A549 (cell line): ENCODE measurements around the gene NECTIN4. TPM values are rescaled to one million over a fixed set of nuclear protein-coding genes. Genes with fewer than 3 reads are reported as not detected.

ENCODE experiments used
- ATAC-seq, 2 experiments: fragments of 200-7000 bp in 1 of 2; fragments of >200 bp in 1 of 2; cut with Nextera tagmentation in 1 of 2; cut with Tn5 transposase in 1 of 2; 3 replicates each; pipeline versions ENCODE4 v1.8.0 to v1.9.1; 2018 to 2020; ENCODE audit warnings: mild to moderate bottlenecking in 1 of 2, moderate library complexity in 1 of 2
- CTCF ChIA-PET: fragments of 300-600 bp; sonication (Branson Sonifier 250); formaldehyde crosslinking; extraction: SDS; loops from one replicate; lab custom pipeline; 2021; ENCODE audit warnings: antibody characterized with exemption, inconsistent platforms; lab: Yijun Ruan, JAX
- POLR2A ChIA-PET: fragments of 350-600 bp; formaldehyde crosslinking; extraction: SDS; loops from one replicate; lab custom pipeline; 2021; ENCODE audit warnings: antibody characterized with exemption, inconsistent platforms; lab: Yijun Ruan, JAX
- DNase-seq, 2 experiments: peaks; one replicate each; pipeline versions ENCODE4 v3.0.0 to v3.0.0-alpha.2; 2011 to 2016; ENCODE audit warnings: low read depth in 1 of 2, low spot score in 1 of 2
- FAIRE-seq: peaks from 2 replicates; lab custom pipeline; 2011; peaks lifted over from hg19 to GRCh38; lab: Jason Lieb, UNC
- H3K27ac ChIP-seq, 2 experiments: fragments of >200 bp; sonication (Bioruptor Twin); formaldehyde crosslinking; 3 replicates each; pipeline ENCODE4 v1.5.1; 2016 to 2017
- H3K4me1 ChIP-seq: fragments of >200 bp; sonication (Bioruptor Twin); formaldehyde crosslinking; 3 replicates; pipeline ENCODE4 v1.6.1; 2016
- H3K4me2 ChIP-seq: fragments of >200 bp; sonication (Bioruptor Twin); formaldehyde crosslinking; 3 replicates; pipeline ENCODE4 v1.6.1; 2016
- H3K4me3 ChIP-seq: fragments of >200 bp; sonication (Bioruptor Twin); formaldehyde crosslinking; 3 replicates; pipeline ENCODE4 v1.5.1; 2016
- H3K9me3 ChIP-seq: fragments of >200 bp; sonication (Bioruptor Twin); formaldehyde crosslinking; 3 replicates; pipeline ENCODE4 v1.6.1; 2016
- CBX2 ChIP-seq: fragments of 200-600 bp; sonication (generic); IDR thresholded peaks from 2 replicates; pipeline ENCODE4 v1.6.1; 2016; ENCODE audit warnings: low read depth, mild to moderate bottlenecking, borderline replicate concordance
- CHD2 ChIP-seq: fragments of 150-350 bp; IDR thresholded peaks from 2 replicates; pipeline ENCODE4 v1.6.1; 2014; ENCODE audit warnings: low read length; ENCODE audit not compliant: partially characterized antibody
- EP300 ChIP-seq, 2 experiments: fragments of >200 bp; sonication (Bioruptor Twin); formaldehyde crosslinking; IDR thresholded peaks; 2 replicates in 1 of 2; 3 replicates in 1 of 2; pipeline ENCODE4 v1.6.1; 2016 to 2017
- FOSL2 ChIP-seq, 2 experiments: fragments of 450-650 bp in 1 of 2; fragments of >200 bp in 1 of 2; sonication (Bioruptor Twin) in 1 of 2; formaldehyde crosslinking; IDR thresholded peaks; 2 replicates each; pipeline versions ENCODE4 v1.5.0 to v1.6.1; 2016 to 2020; ENCODE audit warnings: mild to moderate bottlenecking in 1 of 2, moderate library complexity in 1 of 2
- HOXA7 ChIP-seq: fragments of 250-450 bp; sonication (Bioruptor Pico); IDR thresholded peaks from 2 replicates; pipeline ENCODE4 v1.5.0; 2020; ENCODE audit warnings: mild to moderate bottlenecking, moderate library complexity
- HOXB5 ChIP-seq: fragments of 250-450 bp; sonication (Bioruptor Pico); IDR thresholded peaks from 2 replicates; pipeline ENCODE4 v1.5.0; 2020; ENCODE audit warnings: mild to moderate bottlenecking, moderate library complexity
- JUNB ChIP-seq: fragments of >200 bp; sonication (Bioruptor Twin); formaldehyde crosslinking; IDR thresholded peaks from 2 replicates; pipeline ENCODE4 v1.6.1; 2016
- KDM1A ChIP-seq: fragments of 200-600 bp; sonication (generic); IDR thresholded peaks from 2 replicates; pipeline ENCODE4 v1.6.1; 2016; ENCODE audit warnings: low read depth, mild to moderate bottlenecking
- NR3C1 ChIP-seq: fragments of >200 bp; sonication (Bioruptor Twin); formaldehyde crosslinking; IDR thresholded peaks from 3 replicates; pipeline ENCODE4 v1.6.1; 2017
- PHF8 ChIP-seq: fragments of 200-600 bp; sonication (generic); IDR thresholded peaks from 2 replicates; pipeline ENCODE4 v1.6.1; 2016; ENCODE audit warnings: low read depth, mild to moderate bottlenecking, antibody characterized with exemption, moderate library complexity, borderline replicate concordance
- POLR2AphosphoS2 ChIP-seq: conservative IDR thresholded peaks from 2 replicates; pipeline ENCODE4 v1.6.1; 2012; ENCODE audit warnings: low read length, improper control_type of control experiment, inconsistent platforms
- RARB ChIP-seq: fragments of 250-450 bp; sonication (Bioruptor Pico); IDR thresholded peaks from 2 replicates; pipeline ENCODE4 v1.8.0; 2021; ENCODE audit warnings: mild to moderate bottlenecking, moderate library complexity
- RFX5 ChIP-seq: fragments of 450-650 bp; IDR thresholded peaks from 2 replicates; pipeline ENCODE4 v1.7.1; 2014; ENCODE audit warnings: antibody characterized with exemption, mild to moderate bottlenecking, moderate library complexity
- SMC3 ChIP-seq: fragments of >200 bp; sonication (Bioruptor Twin); formaldehyde crosslinking; IDR thresholded peaks from 3 replicates; pipeline ENCODE4 v1.6.1; 2018; ENCODE audit warnings: inconsistent platforms
- SREBF2 ChIP-seq: fragments of 450-650 bp; IDR thresholded peaks from 2 replicates; pipeline ENCODE4 v1.6.1; 2014; ENCODE audit warnings: mild to moderate bottlenecking, moderate library complexity
- TP53 ChIP-seq: fragments of 250-450 bp; sonication (Bioruptor Pico); IDR thresholded peaks from 2 replicates; pipeline ENCODE4 v1.5.0; 2021; ENCODE audit warnings: mild to moderate bottlenecking, moderate library complexity
- ZNF302 ChIP-seq: fragments of 250-450 bp; sonication (Bioruptor Pico); IDR thresholded peaks from 2 replicates; pipeline ENCODE4 v1.9.0; 2021; ENCODE audit warnings: inconsistent platforms, mild to moderate bottlenecking, moderate library complexity
- ZSCAN20 ChIP-seq: fragments of 250-450 bp; sonication (Bioruptor Pico); IDR thresholded peaks from 2 replicates; pipeline ENCODE4 v1.8.0; 2022; ENCODE audit warnings: mild to moderate bottlenecking, moderate library complexity
- WGBS: methylation state at CpG from one replicate; pipeline ENCODE4 v1.1.6; 2017; ENCODE audit errors: missing lambda C conversion rate; 5-methylcytosine and 5-hydroxymethylcytosine counted together
- polyA plus RNA-seq, 4 experiments: library from polyadenylated mRNA; depleted of rRNA in 3 of 4; stranded (reverse); fragments of >200 nt; fragmentation: RNase III in 1 of 4; extraction: RNeasy Plus Mini Kit Qiagen cat#74134 plus additional on column Dnase treatment in 1 of 4; gene quantifications; 2 replicates in 3 of 4; 3 replicates in 1 of 4; pipeline ENCODE4 v1.2.3, GENCODE V29; 2011 to 2017
- TF ChIP-seq, protein P1 (sequence below): fragments of 150-350 bp; IDR thresholded peaks from 2 replicates; pipeline ENCODE4 v1.6.1; 2014; ENCODE audit warnings: low read depth, mild to moderate bottlenecking, low read length
- TF ChIP-seq, protein P2 (sequence below): fragments of >200 bp; sonication (Bioruptor Twin); formaldehyde crosslinking; IDR thresholded peaks from 3 replicates; pipeline ENCODE4 v1.5.1; 2016
- TF ChIP-seq, protein P3 (sequence below): fragments of 250-450 bp; sonication (Bioruptor Pico); IDR thresholded peaks from 2 replicates; pipeline ENCODE4 v1.5.0; 2020; ENCODE audit warnings: low read depth, mild to moderate bottlenecking, moderate library complexity
- TF ChIP-seq, protein P4 (sequence below): IDR thresholded peaks from 2 replicates; pipeline ENCODE4 v1.6.1; 2012

The NECTIN4 gene
- polyA plus RNA-seq, 2 of the 4 experiments (the other 2 are of a cell fraction): 1.5 to 4.3 TPM

DNA sequence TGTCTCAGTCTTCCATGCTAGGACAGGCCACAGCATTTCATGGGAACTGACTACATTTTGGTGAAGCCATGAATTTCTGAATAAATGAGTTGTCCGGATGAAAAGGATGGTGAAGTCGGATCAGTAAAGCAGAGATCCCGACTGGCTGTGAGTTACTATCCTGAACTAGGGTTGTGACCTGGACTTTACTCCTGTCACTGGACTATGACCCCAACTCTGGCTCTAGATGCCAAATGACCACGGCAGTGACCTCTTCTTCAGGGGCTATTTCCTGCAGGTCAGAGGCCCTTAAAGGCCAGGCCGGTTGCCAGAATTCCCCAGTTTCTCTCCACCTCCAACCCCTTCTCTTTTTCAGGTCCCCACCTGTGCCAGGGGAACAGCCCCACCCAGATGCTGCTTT lies 1.7 kb upstream of the NECTIN4 start:
- 87% methylated on average over 5 of the region's 5 CpGs for WGBS

DNA sequence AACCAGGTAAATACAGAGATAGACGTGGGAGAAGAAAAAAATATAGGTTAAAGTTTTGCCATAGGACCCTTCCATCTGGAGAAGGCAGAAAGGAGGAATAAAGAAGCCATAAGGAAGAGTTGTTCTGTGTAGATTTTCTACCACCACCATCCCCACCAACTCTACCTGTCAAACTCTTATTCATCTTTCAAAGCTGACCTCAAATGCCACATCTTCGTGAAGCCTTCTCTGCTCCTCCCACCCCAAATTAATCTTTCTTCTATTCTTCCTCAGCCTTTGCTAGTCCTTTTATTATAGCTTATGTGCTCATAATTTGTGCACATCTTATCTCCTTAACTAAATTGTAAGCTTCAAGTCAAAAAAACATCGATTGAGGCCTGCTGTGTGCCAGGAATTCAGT lies 1.3 kb upstream of the NECTIN4 start:
- H3K27ac ChIP-seq: peak overlapping the region in 1 of 2 experiments; percentile 1; a peak in 2 of 6 replicates
- no peak overlapping the region for H3K4me2 ChIP-seq
- no peak for DNase-seq
- 77% methylated on average over 3 of the region's 3 CpGs for WGBS
- H3K9me3 ChIP-seq: no peaks in the 10 kb centered on the region
- ATAC-seq: no peak
- H3K4me1 ChIP-seq: peaks cover 39% of the 10 kb centered on the region
- POLR2A ChIA-PET: no interaction called here
- FAIRE-seq: no peak
- CTCF ChIA-PET: interaction anchor here (0.6 to 12.7 kb wide), 4 partner anchors 6 to 92 kb away, joined by 5 to 167 read pairs (median 40); partner anchors contain the start of genes ARHGAP30 and KLHDC9
- no peak for TF ChIP-seq HOXB5
- TF ChIP-seq PHF8: no peak
- no peak for TF ChIP-seq NR3C1
- TF ChIP-seq RFX5: no peak
- TF ChIP-seq CHD2: no peak
- no peak for TF ChIP-seq ZSCAN20 (CRISPR knock-in tag)
- TF ChIP-seq, protein P1, sequence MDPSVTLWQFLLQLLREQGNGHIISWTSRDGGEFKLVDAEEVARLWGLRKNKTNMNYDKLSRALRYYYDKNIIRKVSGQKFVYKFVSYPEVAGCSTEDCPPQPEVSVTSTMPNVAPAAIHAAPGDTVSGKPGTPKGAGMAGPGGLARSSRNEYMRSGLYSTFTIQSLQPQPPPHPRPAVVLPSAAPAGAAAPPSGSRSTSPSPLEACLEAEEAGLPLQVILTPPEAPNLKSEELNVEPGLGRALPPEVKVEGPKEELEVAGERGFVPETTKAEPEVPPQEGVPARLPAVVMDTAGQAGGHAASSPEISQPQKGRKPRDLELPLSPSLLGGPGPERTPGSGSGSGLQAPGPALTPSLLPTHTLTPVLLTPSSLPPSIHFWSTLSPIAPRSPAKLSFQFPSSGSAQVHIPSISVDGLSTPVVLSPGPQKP: no peak
- TF ChIP-seq TP53 (CRISPR knock-in tag): no peak
- no peak for TF ChIP-seq FOSL2 (IDR thresholded peaks at IDR 0.05)
- no peak for TF ChIP-seq FOSL2 (CRISPR knock-in tag; IDR thresholded peaks at IDR 0.05)
- no peak for TF ChIP-seq ZNF302 (CRISPR knock-in tag)
- TF ChIP-seq, protein P2, sequence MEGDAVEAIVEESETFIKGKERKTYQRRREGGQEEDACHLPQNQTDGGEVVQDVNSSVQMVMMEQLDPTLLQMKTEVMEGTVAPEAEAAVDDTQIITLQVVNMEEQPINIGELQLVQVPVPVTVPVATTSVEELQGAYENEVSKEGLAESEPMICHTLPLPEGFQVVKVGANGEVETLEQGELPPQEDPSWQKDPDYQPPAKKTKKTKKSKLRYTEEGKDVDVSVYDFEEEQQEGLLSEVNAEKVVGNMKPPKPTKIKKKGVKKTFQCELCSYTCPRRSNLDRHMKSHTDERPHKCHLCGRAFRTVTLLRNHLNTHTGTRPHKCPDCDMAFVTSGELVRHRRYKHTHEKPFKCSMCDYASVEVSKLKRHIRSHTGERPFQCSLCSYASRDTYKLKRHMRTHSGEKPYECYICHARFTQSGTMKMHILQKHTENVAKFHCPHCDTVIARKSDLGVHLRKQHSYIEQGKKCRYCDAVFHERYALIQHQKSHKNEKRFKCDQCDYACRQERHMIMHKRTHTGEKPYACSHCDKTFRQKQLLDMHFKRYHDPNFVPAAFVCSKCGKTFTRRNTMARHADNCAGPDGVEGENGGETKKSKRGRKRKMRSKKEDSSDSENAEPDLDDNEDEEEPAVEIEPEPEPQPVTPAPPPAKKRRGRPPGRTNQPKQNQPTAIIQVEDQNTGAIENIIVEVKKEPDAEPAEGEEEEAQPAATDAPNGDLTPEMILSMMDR: no peak
- TF ChIP-seq POLR2AphosphoS2: no peak
- no peak for TF ChIP-seq RARB (CRISPR knock-in tag)
- no peak for TF ChIP-seq SREBF2
- TF ChIP-seq KDM1A: no peak
- TF ChIP-seq, protein P3, sequence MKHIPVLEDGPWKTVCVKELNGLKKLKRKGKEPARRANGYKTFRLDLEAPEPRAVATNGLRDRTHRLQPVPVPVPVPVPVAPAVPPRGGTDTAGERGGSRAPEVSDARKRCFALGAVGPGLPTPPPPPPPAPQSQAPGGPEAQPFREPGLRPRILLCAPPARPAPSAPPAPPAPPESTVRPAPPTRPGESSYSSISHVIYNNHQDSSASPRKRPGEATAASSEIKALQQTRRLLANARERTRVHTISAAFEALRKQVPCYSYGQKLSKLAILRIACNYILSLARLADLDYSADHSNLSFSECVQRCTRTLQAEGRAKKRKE: no peak
- no peak for TF ChIP-seq HOXA7 (CRISPR knock-in tag)
- TF ChIP-seq JUNB: no peak
- no peak for TF ChIP-seq CBX2
- no peak for TF ChIP-seq SMC3
- H3K4me3 ChIP-seq: no peak overlapping the region

More for the DNA sequence above, 1.7 kb upstream of the NECTIN4 start:
- ATAC-seq (no peak), FAIRE-seq (no peak), DNase-seq (no peak)
- Histone ChIP-seq H3K27ac (peak overlapping the region in 1 of 2 experiments; percentile 2; a peak in 2 of 6 replicates), H3K4me1 (peaks cover 34% of the 10 kb centered on the region), H3K4me3 (no peak overlapping the region), H3K4me2 (no peak overlapping the region), H3K9me3 (no peaks in the 10 kb centered on the region)
- POLR2A ChIA-PET: no interaction called here
- TF ChIP-seq ZSCAN20 (CRISPR knock-in tag): no peak
- TF ChIP-seq, protein P3: no peak
- no peak for TF ChIP-seq HOXA7 (CRISPR knock-in tag)
- TF ChIP-seq NR3C1: no peak
- TF ChIP-seq, protein P4, sequence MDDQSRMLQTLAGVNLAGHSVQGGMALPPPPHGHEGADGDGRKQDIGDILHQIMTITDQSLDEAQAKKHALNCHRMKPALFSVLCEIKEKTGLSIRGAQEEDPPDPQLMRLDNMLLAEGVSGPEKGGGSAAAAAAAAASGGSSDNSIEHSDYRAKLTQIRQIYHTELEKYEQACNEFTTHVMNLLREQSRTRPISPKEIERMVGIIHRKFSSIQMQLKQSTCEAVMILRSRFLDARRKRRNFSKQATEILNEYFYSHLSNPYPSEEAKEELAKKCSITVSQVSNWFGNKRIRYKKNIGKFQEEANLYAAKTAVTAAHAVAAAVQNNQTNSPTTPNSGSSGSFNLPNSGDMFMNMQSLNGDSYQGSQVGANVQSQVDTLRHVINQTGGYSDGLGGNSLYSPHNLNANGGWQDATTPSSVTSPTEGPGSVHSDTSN: no peak
- TF ChIP-seq JUNB: no peak
- no peak for TF ChIP-seq SREBF2
- TF ChIP-seq EP300 (IDR thresholded peaks at IDR 0.05): no peak
- TF ChIP-seq FOSL2 (IDR thresholded peaks at IDR 0.05): no peak
- no peak for TF ChIP-seq FOSL2 (CRISPR knock-in tag; IDR thresholded peaks at IDR 0.05)
- CTCF ChIA-PET: interaction anchor here (0.6 to 12.7 kb wide), 4 partner anchors 6 to 92 kb away, joined by 5 to 167 read pairs (median 40); partner anchors contain the start of genes ARHGAP30 and KLHDC9
